ENCODE results near the gene NPHS2. TPM values are rescaled to one million over a fixed set of nuclear protein-coding genes. Genes with fewer than 3 reads are reported as not detected.
"Not testable (repeated sequence)": the region's sequence is repeated elsewhere in the genome, so short reads cannot be mapped to it uniquely, and the experiment has no call there.

NPHS2 gene
- total RNA-seq, 2 experiments from 2014 or later = not detected

DNA sequence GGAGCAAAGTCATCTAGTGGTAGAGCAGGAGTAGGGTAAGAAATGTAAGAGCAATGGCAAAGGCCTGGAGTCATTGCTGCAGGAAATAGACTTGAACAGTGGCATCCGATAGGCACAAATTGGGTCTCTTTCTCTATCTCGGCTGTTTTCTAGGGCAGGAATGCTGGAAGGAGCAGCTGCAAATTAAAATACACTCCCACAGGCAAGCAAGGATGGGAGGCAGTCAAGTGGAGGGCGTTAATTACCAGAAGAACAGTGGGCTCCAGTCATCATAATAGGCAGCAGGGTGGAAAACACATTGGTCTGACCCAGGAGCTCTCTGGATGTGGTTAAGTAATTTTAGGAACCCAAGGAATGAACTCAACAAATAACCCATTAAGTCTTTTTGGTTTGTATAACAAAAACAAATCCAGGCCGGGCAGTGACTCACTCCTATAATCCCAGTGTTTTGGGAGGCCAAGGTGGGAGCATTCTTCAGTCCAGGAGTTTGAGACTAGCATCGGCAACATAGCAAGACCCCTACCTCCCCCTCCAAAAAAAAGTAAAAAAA is 8.1 kb upstream of the NPHS2 start:
- POLR2A ChIA-PET = interaction anchor here (0.6 kb wide), 1 partner anchor 428 kb away, joined by 3 read pairs; no protein-coding TSS in a partner anchor
- Mint-ChIP-seq H3K4me1 (peaks cover 1% of the 10 kb centered on the region), H3K36me3 (ENCODE audit: low read depth) (no peaks in the 10 kb centered on the region), H3K4me3 (no peak overlapping the region), H3K27me3 (peaks cover 37% of the 10 kb centered on the region), H3K9me3 (no peaks in the 10 kb centered on the region), H3K27ac (no peak overlapping the region)
- DNase-seq = no peak
- CTCF ChIA-PET = no interaction called here

DNA sequence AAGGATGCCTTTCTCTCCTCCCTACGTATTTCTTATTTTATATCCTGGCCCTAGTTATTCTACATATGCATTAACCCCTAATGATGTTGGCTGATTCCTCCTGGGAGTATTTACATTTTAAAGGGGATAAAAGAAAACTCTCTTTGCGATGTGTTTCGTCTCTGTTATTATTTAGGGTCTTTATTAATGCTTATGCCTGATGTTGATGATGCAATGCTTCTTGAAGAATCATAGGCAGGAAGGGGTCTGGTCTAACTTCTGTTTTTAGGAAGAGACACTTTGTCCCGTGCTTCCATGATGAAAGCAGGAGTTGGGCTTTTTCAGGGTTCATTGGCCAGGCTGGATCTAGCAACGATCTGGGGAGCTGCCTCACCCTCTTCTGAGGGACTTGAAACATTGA is 761 bp upstream of the NPHS2 start:
- Mint-ChIP-seq H3K4me3 (no peak overlapping the region), H3K36me3 (ENCODE audit: low read depth) (no peaks in the 10 kb centered on the region), H3K27ac (no peak overlapping the region), H3K9me3 (no peaks in the 10 kb centered on the region), H3K27me3 (peaks cover 47% of the 10 kb centered on the region), H3K4me1 (peaks cover 5% of the 10 kb centered on the region)
- DNase-seq = no peak
- POLR2A ChIA-PET = no interaction called here
- CTCF ChIA-PET = no interaction called here

DNA sequence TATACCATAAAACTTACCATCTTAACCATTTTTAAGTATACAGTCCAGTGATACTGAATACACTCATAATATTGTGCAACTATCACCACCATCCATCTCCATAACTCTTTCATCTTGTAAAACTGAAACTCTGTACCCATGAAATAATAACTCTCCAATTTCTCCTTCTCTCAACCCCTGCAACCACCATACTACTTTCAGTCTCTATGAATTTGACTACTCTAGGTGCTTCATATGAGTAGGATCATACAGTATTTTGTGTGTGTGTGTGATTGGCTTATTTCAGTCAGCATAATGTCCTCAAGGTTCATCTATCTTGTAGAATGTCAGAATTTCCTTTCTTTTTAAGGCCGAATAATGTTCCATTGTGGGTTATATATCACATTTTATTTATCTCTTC is 17.7 kb downstream of the NPHS2 start:
- no peak for DNase-seq
- Mint-ChIP-seq H3K9me3 (no peaks in the 10 kb centered on the region), H3K36me3 (ENCODE audit: low read depth) (no peaks in the 10 kb centered on the region), H3K27ac (no peak overlapping the region), H3K4me3 (no peak overlapping the region), H3K4me1 (no peaks in the 10 kb centered on the region), H3K27me3 (no peaks in the 10 kb centered on the region)
- CTCF ChIA-PET = no interaction called here
- POLR2A ChIA-PET = no interaction called here

DNA sequence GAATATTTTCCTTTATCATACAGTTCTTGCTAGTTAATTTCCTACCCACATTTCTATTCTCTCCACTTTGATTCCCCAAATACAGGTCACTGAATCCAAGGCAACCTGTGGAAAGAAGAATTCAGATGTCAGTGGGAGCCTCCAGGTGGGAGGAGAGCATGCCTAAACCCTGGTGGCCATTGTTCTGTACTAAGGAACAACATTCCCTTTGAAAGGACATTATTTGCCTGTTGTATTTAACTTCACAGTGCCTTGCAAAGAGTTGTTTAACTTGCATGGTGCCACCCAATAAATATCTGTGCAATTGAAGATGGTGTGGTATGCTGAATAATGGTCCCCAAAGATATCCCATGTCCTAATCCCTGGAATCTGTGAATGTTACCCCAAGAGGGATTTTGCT is 21.3 kb downstream of the NPHS2 start:
- no peak for DNase-seq
- Mint-ChIP-seq H3K4me1 (no peaks in the 10 kb centered on the region), H3K36me3 (ENCODE audit: low read depth) (no peaks in the 10 kb centered on the region), H3K4me3 (no peak overlapping the region), H3K27ac (no peak overlapping the region), H3K27me3 (no peaks in the 10 kb centered on the region), H3K9me3 (no peaks in the 10 kb centered on the region)
- POLR2A ChIA-PET = no interaction called here
- CTCF ChIA-PET = no interaction called here

- Mint-ChIP-seq H3K9me3 (no peaks in the 10 kb centered on the region), H3K4me3 (no peak overlapping the region)
These were observed 24.7 kb downstream of the NPHS2 start for GRCh38 chr1:179550746-179551682.

DNA sequence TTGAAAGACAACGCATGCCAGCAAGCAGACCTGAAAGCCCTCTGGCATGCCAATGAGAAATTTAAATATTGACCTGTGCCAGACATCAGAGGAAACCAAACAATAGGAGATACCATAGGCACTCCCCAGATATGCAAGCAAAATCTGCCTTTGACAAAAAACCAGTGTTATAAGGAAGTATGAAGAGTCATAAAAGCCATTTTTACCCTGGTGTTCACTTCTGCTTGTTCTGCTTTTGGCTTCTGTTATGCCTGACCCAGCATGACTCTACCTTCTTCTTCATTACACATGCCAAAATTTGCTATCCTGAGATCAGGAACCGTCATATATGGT is 26.4 kb downstream of the NPHS2 start:
- Mint-ChIP-seq H3K36me3 (ENCODE audit: low read depth) (no peaks in the 10 kb centered on the region), H3K9me3 (no peaks in the 10 kb centered on the region), H3K27ac (no peak overlapping the region), H3K27me3 (no peaks in the 10 kb centered on the region), H3K4me3 (no peak overlapping the region), H3K4me1 (no peaks in the 10 kb centered on the region)
- ChIA-PET POLR2A (no interaction called here), CTCF (interaction anchor here (1.0 kb wide), 1 partner anchor 29 kb away, joined by 4 read pairs; no protein-coding TSS in a partner anchor)
- DNase-seq = no peak

More at GRCh38 chr1:179550746-179551682, 24.7 kb downstream of the NPHS2 start:
- H3K36me3 Mint-ChIP-seq (ENCODE audit: low read depth) = no peaks in the 10 kb centered on the region
- ChIA-PET POLR2A (no interaction called here), CTCF (no interaction called here)
- no peaks in the 10 kb centered on the region for H3K27me3 Mint-ChIP-seq
- H3K27ac Mint-ChIP-seq = no peak overlapping the region
- no peak for DNase-seq
- H3K4me1 Mint-ChIP-seq = no peaks in the 10 kb centered on the region

- Mint-ChIP-seq H3K36me3 (ENCODE audit: low read depth) (no peaks in the 10 kb centered on the region), H3K27ac (no peak overlapping the region), H3K4me1 (no peaks in the 10 kb centered on the region), H3K27me3 (no peaks in the 10 kb centered on the region), H3K4me3 (no peak overlapping the region), H3K9me3 (no peaks in the 10 kb centered on the region)
- ChIA-PET POLR2A (no interaction called here), CTCF (interaction anchor here (1.0 kb wide), 1 partner anchor 29 kb away, joined by 4 read pairs; no protein-coding TSS in a partner anchor)
- no peak for DNase-seq
These were observed 26.9 kb downstream of the NPHS2 start for GRCh38 chr1:179548666-179549367.

DNA sequence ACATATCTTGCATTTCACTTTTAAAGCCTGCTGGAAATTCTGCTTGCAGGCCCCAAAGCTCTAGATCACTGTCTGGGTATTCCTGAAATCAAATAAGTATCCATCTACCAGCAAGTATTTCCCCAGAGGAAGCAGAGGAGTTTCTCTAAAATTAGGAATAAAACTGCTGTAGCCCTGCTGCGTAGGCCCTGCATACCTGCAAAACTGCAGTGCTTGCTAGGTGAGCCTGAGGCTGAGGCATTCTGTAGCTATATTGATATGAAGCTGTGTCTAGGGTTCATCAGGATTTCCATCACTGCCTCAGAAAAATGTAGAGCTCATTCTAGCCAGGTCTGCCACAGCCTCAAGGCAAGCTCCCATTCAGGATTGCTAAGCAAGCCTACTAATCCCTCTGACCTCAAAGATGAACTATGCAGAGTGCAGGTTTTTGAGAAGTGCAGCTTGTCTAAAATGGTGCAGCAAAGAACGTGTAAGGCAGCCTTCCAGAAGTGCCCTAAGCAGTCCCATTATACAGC is 28.7 kb downstream of the NPHS2 start:
- POLR2A ChIA-PET = no interaction called here
- no peak overlapping the region for H3K4me3 Mint-ChIP-seq
- no peaks in the 10 kb centered on the region for H3K4me1 Mint-ChIP-seq
- H3K27ac Mint-ChIP-seq = no peak overlapping the region
- no peak for DNase-seq
- CTCF ChIA-PET = no interaction called here
- no peaks in the 10 kb centered on the region for H3K27me3 Mint-ChIP-seq
- no peaks in the 10 kb centered on the region for H3K36me3 Mint-ChIP-seq (ENCODE audit: low read depth)
- H3K9me3 Mint-ChIP-seq = no peaks in the 10 kb centered on the region

- ChIA-PET CTCF (no interaction called here), POLR2A (no interaction called here)
- Mint-ChIP-seq H3K4me1 (no peaks in the 10 kb centered on the region), H3K9me3 (no peaks in the 10 kb centered on the region), H3K27me3 (no peaks in the 10 kb centered on the region), H3K4me3 (no peak overlapping the region), H3K27ac (no peak overlapping the region), H3K36me3 (ENCODE audit: low read depth) (no peaks in the 10 kb centered on the region)
- no peak for DNase-seq
These were observed 30.4 kb downstream of the NPHS2 start for GRCh38 chr1:179545321-179545720.

GRCh38 chr1:179541774-179542173 is 34.0 kb downstream of the NPHS2 start:
- ChIA-PET CTCF (no interaction called here), POLR2A (no interaction called here)
- Mint-ChIP-seq H3K4me1 (no peaks in the 10 kb centered on the region), H3K36me3 (ENCODE audit: low read depth) (no peaks in the 10 kb centered on the region), H3K4me3 (no peak overlapping the region), H3K9me3 (no peaks in the 10 kb centered on the region), H3K27me3 (no peaks in the 10 kb centered on the region), H3K27ac (no peak overlapping the region)
- no peak for DNase-seq

GRCh38 chr1:179530352-179530751 is 45.4 kb downstream of the NPHS2 start:
- Mint-ChIP-seq H3K36me3 (ENCODE audit: low read depth) (no peaks in the 10 kb centered on the region), H3K4me1 (no peaks in the 10 kb centered on the region), H3K9me3 (no peaks in the 10 kb centered on the region), H3K27ac (no peak overlapping the region), H3K4me3 (no peak overlapping the region), H3K27me3 (no peaks in the 10 kb centered on the region)
- CTCF ChIA-PET = no interaction called here
- POLR2A ChIA-PET = no interaction called here
- no peak for DNase-seq

DNA sequence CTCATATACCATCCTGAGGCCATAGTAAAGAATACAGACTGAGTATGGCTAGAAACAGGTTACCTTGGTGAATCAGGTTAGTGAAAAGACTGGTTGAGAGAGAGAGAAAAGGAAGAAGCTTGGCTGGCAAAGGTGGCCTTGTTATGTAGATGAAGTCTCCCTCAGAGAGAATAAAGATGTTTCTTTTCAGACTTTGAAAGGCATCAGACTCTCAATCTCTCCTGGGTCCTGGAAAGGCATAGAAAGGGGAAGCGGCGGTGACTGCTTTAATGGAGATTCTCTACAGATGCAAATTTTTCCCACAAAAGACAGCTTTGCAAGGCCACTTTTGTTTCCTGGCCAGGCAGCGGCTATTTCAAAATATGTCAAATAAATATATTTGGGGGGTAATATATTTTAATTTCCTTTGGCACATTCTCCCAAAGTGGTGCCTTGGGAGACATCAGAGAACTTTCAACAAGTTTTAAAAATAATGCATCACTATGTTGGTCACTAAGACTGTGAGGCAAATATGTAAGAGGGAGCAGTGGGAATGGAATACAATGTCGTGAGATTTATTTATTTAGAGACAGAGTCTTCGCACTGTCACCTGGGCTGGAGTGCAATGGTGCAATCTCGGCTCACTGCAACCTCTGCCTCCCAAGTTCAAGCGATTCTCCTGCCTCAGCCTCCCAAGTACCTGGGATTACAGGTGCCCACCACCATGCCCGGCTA is 46.1 kb downstream of the NPHS2 start:
- Mint-ChIP-seq H3K9me3 (no peaks in the 10 kb centered on the region), H3K4me3 (no peak overlapping the region), H3K27ac (no peak overlapping the region), H3K27me3 (no peaks in the 10 kb centered on the region), H3K4me1 (no peaks in the 10 kb centered on the region), H3K36me3 (ENCODE audit: low read depth) (no peaks in the 10 kb centered on the region)
- no peak for DNase-seq
- ChIA-PET POLR2A (no interaction called here), CTCF (no interaction called here)

GRCh38 chr1:179518544-179518943 is 57.2 kb downstream of the NPHS2 start:
- H3K4me3 Mint-ChIP-seq; CTCF ChIA-PET; H3K9me3 Mint-ChIP-seq; POLR2A ChIA-PET; H3K27me3 Mint-ChIP-seq; H3K4me1 Mint-ChIP-seq; H3K36me3 Mint-ChIP-seq (ENCODE audit: low read depth); DNase-seq; H3K27ac Mint-ChIP-seq: not testable (repeated sequence)

All from activated CD4-positive, alpha-beta T cell treated with anti-CD3 and anti-CD28 coated beads, Interleukin-2, amount 10 ng/mL, durations not matched to agents 7 days and 5 days (primary cell).